ENCODE data around the gene ZBED5.

Gene ZBED5

GRCh38 chr11:10861799-10862198 lies 3.9 kb upstream of the ZBED5 start:
- TF ChIP-seq GATA2 (IDR thresholded peaks at IDR 0.05; ENCODE audit: low read depth, low read length) (no peak), GATA3 (IDR thresholded peaks at IDR 0.05; ENCODE audit: low read depth, low read length) (no peak)

GRCh38 chr11:10861047-10861446 lies 3.2 kb upstream of the ZBED5 start:
- TF ChIP-seq GATA2 (IDR thresholded peaks at IDR 0.05; ENCODE audit: low read depth, low read length) (no peak), GATA3 (IDR thresholded peaks at IDR 0.05; ENCODE audit: low read depth, low read length) (no peak)

- no peak for TF ChIP-seq GATA2 (IDR thresholded peaks at IDR 0.05; ENCODE audit: low read depth, low read length)
Measured at GRCh38 chr11:10858439-10859325, 829 bp upstream of the ZBED5 start.

- TF ChIP-seq GATA2 (IDR thresholded peaks at IDR 0.05; ENCODE audit: low read depth, low read length) = no peak
- TF ChIP-seq GATA3 (IDR thresholded peaks at IDR 0.05; ENCODE audit: low read depth, low read length) = no peak
Measured at GRCh38 chr11:10857459-10857708, 469 bp downstream of the ZBED5 start.

- no peak for TF ChIP-seq GATA3 (IDR thresholded peaks at IDR 0.05; ENCODE audit: low read depth, low read length)
- TF ChIP-seq GATA2 (IDR thresholded peaks at IDR 0.05; ENCODE audit: low read depth, low read length) = no peak
Measured at GRCh38 chr11:10856689-10857458, 979 bp downstream of the ZBED5 start.

- no peak for TF ChIP-seq GATA3 (IDR thresholded peaks at IDR 0.05; ENCODE audit: low read depth, low read length)
- no peak for TF ChIP-seq GATA2 (IDR thresholded peaks at IDR 0.05; ENCODE audit: low read depth, low read length)
Measured at GRCh38 chr11:10855295-10855694, 2.6 kb downstream of the ZBED5 start.

- no peak for TF ChIP-seq GATA2 (IDR thresholded peaks at IDR 0.05; ENCODE audit: low read depth, low read length)
- TF ChIP-seq GATA3 (IDR thresholded peaks at IDR 0.05; ENCODE audit: low read depth, low read length) = no peak
Measured at GRCh38 chr11:10847960-10848860, 9.6 kb downstream of the ZBED5 start.

- TF ChIP-seq GATA3 (IDR thresholded peaks at IDR 0.05; ENCODE audit: low read depth, low read length) (no peak), GATA2 (IDR thresholded peaks at IDR 0.05; ENCODE audit: low read depth, low read length) (no peak)
Measured at GRCh38 chr11:10846660-10847059, 11.2 kb downstream of the ZBED5 start.

- TF ChIP-seq GATA3 (IDR thresholded peaks at IDR 0.05; ENCODE audit: low read depth, low read length) = no peak
- no peak for TF ChIP-seq GATA2 (IDR thresholded peaks at IDR 0.05; ENCODE audit: low read depth, low read length)
Measured at GRCh38 chr11:10845589-10845988, 12.3 kb downstream of the ZBED5 start.

GRCh38 chr11:10844796-10845195 lies 13.1 kb downstream of the ZBED5 start:
- no peak for TF ChIP-seq GATA2 (IDR thresholded peaks at IDR 0.05; ENCODE audit: low read depth, low read length)
- no peak for TF ChIP-seq GATA3 (IDR thresholded peaks at IDR 0.05; ENCODE audit: low read depth, low read length)

GRCh38 chr11:10844356-10844755 lies 13.5 kb downstream of the ZBED5 start:
- no peak for TF ChIP-seq GATA3 (IDR thresholded peaks at IDR 0.05; ENCODE audit: low read depth, low read length)
- TF ChIP-seq GATA2 (IDR thresholded peaks at IDR 0.05; ENCODE audit: low read depth, low read length) = no peak

GRCh38 chr11:10838881-10839280 lies 19.0 kb downstream of the ZBED5 start:
- TF ChIP-seq GATA2 (IDR thresholded peaks at IDR 0.05; ENCODE audit: low read depth, low read length) (peak; percentile 71), GATA3 (IDR thresholded peaks at IDR 0.05; ENCODE audit: low read depth, low read length) (no peak)

GRCh38 chr11:10838083-10838482 lies 19.8 kb downstream of the ZBED5 start:
- TF ChIP-seq GATA2 (IDR thresholded peaks at IDR 0.05; ENCODE audit: low read depth, low read length) (no peak), GATA3 (IDR thresholded peaks at IDR 0.05; ENCODE audit: low read depth, low read length) (no peak)

GRCh38 chr11:10829139-10829538 lies 28.7 kb downstream of the ZBED5 start:
- TF ChIP-seq GATA3 (IDR thresholded peaks at IDR 0.05; ENCODE audit: low read depth, low read length) = no peak
- no peak for TF ChIP-seq GATA2 (IDR thresholded peaks at IDR 0.05; ENCODE audit: low read depth, low read length)
